IPS-NIHi11 (cell line): ENCODE measurements around the gene GLYATL2.
A peak's percentile ranks its signal among the peaks of the same experiment; 100 is the strongest.

Experiments used
- DNase-seq: peaks from one replicate; pipeline ENCODE4 v3.0.0; 2012; ENCODE audit warnings: mixed read lengths, low spot score

GLYATL2 gene

GRCh38 chr11:58801302-58801701 lies 43.2 kb downstream of the GLYATL2 start:
- no peak for DNase-seq

DNA sequence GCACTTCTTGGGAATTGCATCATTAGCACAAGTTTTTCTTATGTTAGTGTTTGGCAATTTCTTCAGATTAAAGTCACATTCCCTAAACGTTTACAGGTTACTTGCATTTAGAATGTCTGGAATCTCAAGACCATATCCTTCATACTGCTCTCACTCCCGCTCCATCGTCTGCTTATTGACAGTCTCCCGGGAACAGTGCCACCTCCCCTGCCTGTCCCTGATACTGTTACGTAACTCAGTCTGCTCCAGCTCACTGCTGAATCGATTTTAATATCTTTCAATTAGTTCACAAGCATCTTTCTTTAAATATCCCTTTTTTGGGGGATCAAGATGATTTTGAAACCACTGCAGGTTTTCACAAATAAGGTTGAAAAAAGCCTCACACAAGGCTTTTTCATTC lies 48.2 kb downstream of the GLYATL2 start:
- no peak for DNase-seq

GRCh38 chr11:58788355-58789023 lies 56.0 kb downstream of the GLYATL2 start:
- peak; percentile 26 for DNase-seq

- no peak for DNase-seq
These were observed 56.6 kb downstream of the GLYATL2 start for GRCh38 chr11:58787903-58788302.

GRCh38 chr11:58786693-58787092 lies 57.8 kb downstream of the GLYATL2 start:
- DNase-seq = no peak

DNA sequence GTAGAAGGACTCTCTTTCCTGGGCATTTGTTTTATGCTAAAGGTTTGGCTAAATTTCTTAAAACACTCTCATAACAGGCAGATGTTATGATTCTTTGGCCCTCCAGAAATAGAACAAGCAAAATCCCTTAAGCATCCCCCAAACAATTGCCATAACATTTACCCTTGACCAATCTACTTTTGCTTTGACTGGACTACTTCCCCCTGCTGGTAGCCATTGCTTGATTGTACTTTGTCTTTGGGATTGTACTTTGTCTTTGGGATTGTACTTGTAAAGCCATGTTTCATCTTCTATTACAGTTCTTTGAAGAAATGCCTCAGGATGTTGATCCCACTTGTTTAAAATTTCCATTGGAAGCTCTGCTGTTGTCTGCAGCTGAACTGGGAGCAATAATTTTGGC lies 59.5 kb downstream of the GLYATL2 start:
- DNase-seq = no peak
